Left lobe of liver (tissue), 2 donors: ENCODE measurements around the gene SPINK5. TPM values are rescaled to one million over a fixed set of nuclear protein-coding genes. Genes with fewer than 3 reads are reported as not detected.
"Not testable (repeated sequence)": the region's sequence is repeated elsewhere in the genome, so short reads cannot be mapped to it uniquely, and the experiment has no call there.

Experiments used
- ATAC-seq: fragments of 200-7000 bp; cut with Tn5 transposase; one replicate; pipeline ENCODE4 v1.9.1; 2020; ENCODE audit warnings: mild to moderate bottlenecking, moderate library complexity
- DNase-seq: peaks from one replicate; pipeline ENCODE4 v3.0.0-alpha.2; 2020; ENCODE audit warnings: low spot score
- total RNA-seq: library from RNA; stranded (reverse); gene quantifications from one replicate; pipeline ENCODE4 v1.2.1, GENCODE V29; 2021
- donor health status: DM: no; HTN: no; CAD: no; lungs with moderate emphysema.
- donor health status: DM: no; HTN: yes; CAD: no.

The SPINK5 gene, protein sequence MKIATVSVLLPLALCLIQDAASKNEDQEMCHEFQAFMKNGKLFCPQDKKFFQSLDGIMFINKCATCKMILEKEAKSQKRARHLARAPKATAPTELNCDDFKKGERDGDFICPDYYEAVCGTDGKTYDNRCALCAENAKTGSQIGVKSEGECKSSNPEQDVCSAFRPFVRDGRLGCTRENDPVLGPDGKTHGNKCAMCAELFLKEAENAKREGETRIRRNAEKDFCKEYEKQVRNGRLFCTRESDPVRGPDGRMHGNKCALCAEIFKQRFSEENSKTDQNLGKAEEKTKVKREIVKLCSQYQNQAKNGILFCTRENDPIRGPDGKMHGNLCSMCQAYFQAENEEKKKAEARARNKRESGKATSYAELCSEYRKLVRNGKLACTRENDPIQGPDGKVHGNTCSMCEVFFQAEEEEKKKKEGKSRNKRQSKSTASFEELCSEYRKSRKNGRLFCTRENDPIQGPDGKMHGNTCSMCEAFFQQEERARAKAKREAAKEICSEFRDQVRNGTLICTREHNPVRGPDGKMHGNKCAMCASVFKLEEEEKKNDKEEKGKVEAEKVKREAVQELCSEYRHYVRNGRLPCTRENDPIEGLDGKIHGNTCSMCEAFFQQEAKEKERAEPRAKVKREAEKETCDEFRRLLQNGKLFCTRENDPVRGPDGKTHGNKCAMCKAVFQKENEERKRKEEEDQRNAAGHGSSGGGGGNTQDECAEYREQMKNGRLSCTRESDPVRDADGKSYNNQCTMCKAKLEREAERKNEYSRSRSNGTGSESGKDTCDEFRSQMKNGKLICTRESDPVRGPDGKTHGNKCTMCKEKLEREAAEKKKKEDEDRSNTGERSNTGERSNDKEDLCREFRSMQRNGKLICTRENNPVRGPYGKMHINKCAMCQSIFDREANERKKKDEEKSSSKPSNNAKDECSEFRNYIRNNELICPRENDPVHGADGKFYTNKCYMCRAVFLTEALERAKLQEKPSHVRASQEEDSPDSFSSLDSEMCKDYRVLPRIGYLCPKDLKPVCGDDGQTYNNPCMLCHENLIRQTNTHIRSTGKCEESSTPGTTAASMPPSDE
- total RNA-seq = not detected

DNA sequence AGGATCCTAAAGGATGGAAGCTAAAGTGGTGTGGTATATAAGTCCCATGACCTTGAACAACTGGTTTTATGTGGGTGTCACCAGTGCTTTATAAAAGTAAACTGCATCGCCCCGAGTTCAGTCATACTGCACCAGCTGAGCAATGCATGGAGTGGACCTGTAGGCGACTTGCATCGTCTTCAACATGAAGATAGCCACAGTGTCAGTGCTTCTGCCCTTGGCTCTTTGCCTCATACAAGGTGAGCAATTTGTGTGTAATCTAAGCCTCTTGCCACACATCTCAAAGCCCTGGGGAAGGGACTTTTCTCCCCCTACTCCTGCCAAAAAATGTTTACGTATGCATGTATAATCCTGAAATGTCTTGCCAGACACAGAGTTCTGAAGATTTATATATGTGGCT is at the start of gene SPINK5:
Gene SPINK5 (plus strand): TSS at position 120 of the 400 bp plus-strand sequence. CDS start 65 bp downstream, at position 185.
- no peak for ATAC-seq
- DNase-seq = no peak

DNA sequence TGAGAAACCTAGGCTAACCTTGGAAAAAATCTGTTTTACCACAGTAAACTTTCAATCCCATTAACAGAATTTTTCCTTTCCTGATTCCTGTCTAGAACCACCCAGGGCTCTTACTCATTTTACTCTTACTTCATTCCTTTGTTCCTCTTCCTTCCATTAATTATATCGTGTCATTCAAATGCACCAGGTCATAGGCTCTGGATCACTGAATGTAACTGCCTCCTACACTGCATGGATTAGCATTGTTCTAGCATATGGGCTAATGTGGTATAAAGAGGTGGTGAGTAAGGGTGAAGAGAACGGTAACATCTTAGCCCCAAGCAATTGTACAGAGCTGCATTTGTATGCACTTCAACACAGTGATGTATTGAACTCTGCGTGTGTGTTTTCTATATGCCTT is 49.5 kb upstream of the SPINK5 start:
- ATAC-seq = no peak
- no peak for DNase-seq

DNA sequence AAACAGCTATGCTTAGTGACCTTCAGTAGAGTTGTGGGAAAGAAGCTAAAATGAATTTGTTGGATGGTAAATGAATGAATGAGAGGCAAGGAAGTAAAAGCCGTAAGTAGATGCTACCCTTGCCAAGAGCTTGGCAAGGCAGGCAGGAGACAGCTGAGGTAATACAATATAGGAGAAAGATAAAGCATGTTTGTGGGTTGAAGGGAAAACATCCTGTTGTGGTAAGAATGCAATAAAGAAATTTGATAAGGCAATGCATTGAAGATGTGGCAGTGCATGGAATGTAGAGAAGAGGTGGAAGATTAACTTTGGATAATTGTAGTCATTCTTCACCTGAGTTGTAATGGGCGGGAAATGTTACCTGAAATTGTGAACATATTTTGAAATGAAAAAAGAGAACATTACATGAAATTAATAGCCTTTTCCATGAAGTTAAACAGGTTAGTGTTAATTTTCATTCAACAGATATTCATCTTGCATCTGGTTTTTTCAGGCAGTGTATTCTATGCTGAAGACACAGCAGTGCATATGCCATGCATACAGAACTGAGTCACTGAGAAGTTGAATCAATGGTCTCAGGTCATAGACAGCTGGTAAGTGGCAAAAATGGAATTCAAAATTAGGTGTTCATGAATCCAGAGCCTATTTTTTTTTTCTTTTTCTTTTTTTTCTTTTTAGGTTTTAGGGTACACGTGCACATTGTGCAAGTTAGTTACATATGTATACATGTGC is 43.4 kb upstream of the SPINK5 start:
- no peak for ATAC-seq

DNA sequence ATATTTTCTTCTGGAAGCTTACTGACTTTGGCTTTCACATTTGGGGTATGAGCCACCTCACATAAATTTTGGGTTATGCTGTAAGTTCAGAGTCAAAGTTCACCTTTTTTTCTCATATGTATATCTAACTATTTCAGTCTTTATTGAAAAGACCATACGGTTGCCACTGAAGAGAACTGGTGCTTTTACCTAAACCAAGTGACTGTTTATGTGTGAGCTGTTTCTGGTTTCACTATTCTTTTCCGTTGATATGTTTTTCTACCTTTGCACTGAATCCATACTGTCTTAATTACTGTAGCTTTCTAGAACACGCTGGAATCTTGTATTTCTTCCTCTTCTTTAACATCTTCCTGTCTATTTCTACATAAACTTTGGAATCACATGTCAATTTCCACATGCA is 36.3 kb upstream of the SPINK5 start:
- ATAC-seq = no peak
- no peak for DNase-seq

More for the DNA sequence above, 43.4 kb upstream of the SPINK5 start:
- no peak for DNase-seq

DNA sequence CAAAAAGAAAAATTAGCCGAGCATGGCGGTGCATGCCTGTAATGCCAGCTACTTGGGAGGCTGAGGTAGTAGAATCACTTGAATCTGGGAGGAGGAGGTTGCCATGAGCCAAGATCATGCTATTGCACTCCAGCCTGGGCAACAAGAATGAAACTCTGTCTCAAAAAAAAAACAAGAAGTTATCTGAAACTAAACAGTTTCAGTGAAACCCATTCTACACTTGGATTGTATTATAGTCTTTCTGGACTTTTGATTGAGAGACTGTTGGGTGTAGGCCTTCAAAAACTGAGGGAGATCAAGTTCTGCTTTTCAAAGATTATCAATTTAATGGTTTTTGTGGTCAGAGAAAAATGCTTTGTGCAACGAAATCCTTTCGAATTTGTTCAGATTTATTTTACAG is 34.6 kb upstream of the SPINK5 start:
- DNase-seq (no peak), ATAC-seq (no peak)

DNA sequence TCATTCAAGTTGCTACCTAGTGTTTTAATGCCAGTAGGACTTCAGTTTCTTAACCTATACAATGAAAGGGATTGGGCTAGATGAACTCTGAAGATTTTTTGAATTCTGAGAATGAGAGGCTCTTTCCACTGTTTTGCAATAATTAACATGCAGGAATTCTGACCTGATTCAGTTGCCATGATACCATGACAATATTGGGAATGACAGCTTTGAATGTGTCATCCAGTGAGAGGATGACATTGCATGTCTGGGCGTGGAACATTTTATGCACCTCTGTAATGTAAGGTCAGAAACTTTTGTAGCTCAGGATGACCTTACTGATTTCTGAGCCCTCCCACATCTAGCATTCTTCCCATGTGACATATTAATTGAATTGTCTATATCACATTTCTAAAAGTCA is 30.6 kb upstream of the SPINK5 start:
- DNase-seq (no peak), ATAC-seq (no peak)

DNA sequence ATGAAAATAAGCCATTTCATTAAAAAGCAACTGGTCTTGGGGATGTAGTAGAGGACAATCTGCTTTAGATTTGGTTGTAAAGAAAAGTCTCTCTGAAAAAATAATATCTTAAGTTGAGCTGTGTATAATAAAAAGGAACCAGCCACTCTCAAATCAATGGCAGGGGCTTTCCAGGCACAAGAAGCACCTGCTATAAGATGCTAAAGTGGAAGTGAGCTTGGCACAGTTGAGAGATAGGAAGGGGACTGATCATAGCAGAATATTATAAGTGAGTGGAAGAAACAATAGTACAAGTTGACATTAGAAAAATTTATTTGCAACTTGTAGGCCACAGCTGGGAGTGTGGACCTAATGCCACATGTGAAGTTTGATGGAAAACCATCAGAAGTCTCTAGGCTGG is 28.1 kb upstream of the SPINK5 start:
- DNase-seq (no peak), ATAC-seq (no peak)

DNA sequence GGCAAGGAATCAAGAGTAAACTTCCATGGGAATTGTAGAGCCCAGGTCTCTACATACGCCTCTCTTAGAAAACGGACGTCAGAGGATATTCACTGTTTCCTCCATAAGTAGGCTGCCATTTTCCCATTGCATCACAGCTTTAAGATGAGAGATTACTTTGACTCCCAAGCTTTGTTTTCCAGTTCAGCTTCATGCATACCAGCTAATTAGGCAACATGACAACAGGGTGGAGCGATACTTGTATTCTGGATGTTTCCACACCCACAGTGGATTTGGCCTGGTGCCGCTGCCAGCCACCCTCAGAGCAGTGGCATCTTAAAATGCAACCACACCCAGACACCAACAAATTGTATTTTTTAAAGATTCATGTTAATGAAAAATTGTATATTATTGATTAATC is 20.9 kb upstream of the SPINK5 start:
- ATAC-seq (no peak), DNase-seq (no peak)

DNA sequence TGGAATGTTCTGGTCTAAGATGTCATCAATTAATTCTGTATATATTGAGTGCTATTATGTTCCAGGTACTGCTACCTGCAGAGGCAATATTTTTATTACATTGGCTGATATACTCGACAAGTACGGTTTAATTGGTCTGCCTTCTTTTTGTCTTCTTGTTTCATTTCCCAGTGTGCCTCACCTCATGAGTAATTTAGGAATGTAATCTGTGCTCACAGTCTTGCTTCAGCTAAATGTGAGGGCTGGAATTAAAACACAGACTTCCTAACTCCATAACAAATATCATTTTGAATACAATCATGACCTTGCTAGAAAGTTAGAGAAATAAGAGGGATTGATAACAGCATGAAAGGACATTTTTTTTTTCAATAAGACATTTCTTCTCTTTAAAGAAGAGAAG is 20.1 kb upstream of the SPINK5 start:
- no peak for ATAC-seq
- DNase-seq = no peak

DNA sequence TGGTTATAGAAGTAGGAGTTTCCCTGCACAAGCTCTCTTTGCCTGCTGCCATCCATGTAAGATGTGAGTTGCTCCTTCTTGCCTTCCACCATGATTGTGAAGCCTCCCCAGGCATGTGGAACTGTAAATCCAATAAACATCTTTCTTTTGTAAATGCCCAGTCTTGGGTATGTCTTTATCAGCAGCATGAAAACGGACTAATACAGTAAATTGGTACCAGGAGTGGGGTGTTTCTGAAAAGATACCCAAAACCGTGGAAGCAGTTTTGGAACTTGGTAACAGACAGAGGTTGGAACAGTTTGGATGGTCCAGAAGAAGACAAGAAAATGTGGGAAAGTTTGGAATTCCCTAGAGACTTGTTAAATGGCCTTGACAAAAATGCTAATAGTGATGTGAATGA is 8.6 kb upstream of the SPINK5 start:
- not testable (repeated sequence) for ATAC-seq, DNase-seq

DNA sequence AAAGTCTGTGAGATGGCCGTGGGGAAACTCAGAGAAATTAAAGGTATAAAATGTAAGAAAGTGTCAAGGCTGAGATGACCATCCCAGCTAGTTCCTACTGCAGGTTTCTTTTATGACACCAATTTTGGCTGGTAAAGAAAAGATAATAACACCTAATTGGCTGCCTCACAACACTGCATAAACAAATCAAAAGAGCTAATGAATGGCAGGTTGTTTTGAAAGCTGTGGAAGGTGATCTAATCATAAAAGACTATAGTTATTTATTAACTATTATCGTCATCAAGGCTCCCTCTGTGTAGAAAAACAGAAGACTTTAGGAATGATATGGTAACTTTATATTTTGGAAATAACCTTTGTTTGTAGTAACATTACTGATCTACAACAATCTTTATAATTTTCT is 3.5 kb upstream of the SPINK5 start:
- ATAC-seq = no peak
- no peak for DNase-seq

DNA sequence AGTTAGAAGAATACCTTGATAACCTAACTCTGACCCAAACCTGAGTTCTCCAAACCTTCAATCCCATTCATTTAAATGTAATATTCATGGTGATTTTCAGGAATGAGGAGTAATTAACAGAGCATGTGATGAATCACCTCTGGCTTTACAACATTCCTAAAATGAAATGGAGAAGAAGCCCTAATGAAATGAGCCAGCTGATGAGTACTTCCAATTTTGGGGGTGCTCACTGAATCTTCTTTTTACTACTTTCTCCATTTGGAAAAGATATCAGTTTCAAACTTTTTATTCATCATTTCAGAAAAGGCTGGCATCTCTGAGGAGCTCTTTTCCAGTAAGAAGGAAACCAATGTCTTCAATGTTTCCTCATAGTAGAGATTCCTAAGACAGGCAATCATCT is 2.9 kb upstream of the SPINK5 start:
- no peak for ATAC-seq
- no peak for DNase-seq

DNA sequence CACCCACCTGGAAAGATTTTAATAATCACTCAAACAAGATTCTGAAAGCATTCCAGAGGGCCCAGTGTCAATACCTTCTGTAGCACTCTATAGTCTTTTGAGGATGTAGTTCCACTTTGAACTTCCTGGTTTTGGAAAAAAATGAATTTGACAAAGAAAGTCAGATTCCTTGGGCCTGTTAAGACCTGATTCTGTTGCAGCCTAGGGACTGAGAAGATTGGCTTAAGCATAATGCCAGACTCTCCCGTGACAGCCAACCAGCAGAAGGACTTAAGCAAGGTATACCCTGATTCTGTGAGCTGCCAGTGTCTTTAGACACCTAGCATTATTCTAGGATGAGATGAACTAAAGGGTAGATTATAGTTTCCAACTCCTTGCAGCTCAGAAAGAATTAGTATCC is 6.8 kb downstream of the SPINK5 start:
- DNase-seq (no peak), ATAC-seq (no peak)

DNA sequence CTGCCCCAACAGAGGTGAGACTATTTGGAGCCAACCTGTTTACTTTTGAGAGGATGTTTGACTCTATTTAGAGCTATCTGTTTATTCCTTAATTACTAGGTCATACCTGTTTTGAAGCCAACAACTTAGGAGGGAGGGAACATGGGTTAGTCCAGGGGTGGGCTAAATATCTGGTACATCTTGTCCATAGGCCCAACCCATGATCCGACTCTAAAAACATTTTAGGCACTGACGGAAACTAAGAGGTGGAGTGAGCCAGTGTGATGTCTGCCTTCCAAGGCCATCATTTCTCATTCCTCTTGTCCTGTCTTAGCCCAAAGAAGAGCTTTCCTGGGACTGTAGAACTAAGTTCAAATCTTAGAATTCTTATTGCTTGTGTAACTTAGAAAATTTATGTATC is 8.4 kb downstream of the SPINK5 start:
- ATAC-seq = no peak
- DNase-seq = no peak

DNA sequence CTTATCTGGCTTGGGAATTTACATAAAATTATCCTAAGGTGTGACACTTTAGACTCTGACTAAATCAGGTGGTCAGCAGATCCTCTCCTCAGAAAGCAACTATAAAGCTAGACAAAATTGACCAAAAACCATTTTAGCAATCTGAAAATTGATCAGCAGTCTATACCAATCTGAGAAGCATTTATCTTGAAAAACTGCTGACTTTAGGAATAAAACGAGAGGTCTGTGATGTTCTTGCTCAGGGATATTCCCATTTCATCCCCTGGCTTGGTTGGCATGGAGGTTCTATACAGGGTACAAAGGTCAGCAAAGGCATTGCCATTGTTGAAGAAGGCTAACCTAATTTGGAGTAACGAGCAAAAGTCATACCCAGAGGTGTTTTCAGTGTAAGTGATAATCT is 11.7 kb downstream of the SPINK5 start:
- DNase-seq (no peak), ATAC-seq (no peak)

DNA sequence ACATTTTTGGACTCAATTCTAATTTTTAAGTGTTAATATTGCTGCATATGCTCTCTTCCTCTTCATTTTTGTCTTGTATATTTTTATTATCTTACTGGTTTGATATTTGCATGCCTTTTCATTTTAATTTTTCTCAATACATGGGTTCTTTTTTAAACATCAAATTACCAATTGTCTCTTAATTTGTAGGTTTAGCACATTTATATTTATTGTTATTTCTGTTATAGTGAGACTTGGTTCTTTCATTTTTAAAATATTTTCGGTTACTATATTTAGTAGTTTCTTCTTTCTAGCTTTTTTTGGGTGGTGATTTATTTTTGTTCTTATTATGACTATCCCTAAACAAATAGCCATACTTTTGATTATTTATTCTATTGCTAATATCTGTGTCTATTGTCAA is 19.4 kb downstream of the SPINK5 start:
- DNase-seq (no peak), ATAC-seq (no peak)

DNA sequence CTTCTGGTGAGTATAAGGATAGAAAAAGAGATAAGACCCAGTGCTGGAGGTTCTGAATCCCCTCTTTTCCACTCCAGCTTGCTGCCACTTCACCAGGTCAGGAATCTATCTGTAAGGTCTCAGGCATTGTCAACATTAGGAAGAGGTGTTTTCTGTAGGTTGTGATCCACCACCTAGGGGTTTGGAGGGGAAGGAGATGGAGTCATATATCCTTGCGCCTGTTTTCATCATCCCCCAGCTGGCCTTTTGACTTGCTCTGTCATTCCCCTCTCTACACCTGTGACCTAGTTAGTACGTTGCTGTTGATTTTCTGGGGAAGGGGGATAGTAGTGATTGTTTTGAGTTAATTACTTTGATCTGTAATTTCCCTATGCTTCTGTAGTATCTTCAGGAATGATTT is 20.5 kb downstream of the SPINK5 start:
- DNase-seq (no peak), ATAC-seq (no peak)

DNA sequence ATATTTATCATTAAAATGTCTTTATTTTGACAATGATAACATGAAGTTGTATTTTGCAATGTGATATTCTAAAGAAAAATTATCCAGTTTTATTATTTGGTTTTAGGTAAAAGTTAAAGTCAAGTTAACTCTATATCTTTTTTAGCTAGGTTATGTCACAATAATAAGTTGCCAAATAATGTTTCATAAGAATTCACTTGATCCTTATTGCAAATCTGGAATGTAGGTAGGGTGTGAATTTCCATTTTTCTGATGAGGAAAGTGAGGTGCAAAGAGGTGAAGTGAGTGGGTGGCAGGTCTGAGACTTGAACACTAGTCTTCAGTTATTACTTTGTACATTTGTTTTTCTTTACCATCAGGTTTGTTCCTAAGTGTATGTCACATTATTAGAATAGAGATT is 21.5 kb downstream of the SPINK5 start:
- DNase-seq (no peak), ATAC-seq (no peak)

DNA sequence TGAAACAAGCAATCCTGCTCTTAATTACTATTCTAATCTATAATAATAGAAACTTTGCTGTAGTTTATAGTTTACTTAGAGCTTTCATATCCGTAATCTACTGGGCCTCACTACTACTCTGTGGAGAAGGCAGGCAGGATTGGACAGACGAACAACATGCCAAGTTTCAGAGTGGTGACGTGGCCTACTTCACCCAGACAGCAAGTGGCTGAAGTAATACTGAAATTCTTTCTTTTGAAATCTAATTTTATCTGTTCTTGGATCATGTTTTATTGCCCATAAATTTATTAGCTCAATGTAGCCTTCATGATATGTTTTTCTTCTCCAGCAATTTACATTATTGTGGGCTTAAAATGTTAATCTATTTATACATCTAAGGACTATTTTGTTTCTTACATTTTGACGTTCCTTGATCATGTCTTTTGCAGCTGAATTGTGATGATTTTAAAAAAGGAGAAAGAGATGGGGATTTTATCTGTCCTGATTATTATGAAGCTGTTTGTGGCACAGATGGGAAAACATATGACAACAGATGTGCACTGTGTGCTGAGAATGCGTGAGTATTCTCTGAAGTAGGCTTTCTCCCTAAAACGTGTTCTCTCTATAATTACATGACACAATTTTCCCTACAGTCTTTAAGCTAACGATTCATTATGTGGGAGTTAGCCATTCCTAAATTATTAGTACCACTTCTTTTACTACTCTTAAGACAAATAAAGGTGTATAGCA is 22.4 kb downstream of the SPINK5 start:
- ATAC-seq = no peak

DNA sequence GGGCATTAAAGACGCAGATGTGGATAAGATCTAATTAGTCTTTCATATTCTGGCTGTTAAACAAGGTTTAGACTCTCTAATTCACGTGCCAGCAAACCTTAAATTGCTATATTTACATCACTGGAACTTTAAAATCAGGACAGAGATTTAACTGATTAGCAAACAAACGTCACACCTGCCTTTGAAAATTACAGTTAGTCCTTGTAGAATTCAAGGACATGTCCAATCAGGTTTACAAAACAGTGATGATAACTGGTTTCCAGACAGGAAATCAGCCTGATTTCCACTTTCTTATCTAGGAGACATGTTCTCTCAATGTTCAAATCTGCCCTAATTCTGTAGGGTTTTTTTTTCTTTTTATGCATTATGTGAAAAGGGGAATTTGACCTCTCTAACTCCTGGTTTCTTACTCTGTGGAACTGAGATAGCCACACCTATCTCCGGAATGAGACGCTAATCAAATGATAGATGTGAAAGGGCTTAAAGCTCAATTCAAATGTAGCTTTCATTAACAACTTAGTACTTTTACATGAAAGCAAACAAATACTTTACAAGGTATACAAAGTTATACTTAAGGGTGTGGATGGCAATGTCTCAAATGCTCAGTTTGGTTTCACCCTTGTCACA is 26.5 kb downstream of the SPINK5 start:
- DNase-seq = no peak
- no peak for ATAC-seq

More for the DNA sequence above, 22.4 kb downstream of the SPINK5 start:
- no peak for DNase-seq
